HL-60 (cell line): Measurements from ENCODE around the gene MAP2K4.

ENCODE experiments used
- DNase-seq, 2 experiments: peaks; one replicate each; pipeline ENCODE4 v3.0.0-alpha.2; 2010 to 2020; ENCODE audit warnings: low read depth in 1 of 2, low spot score in 1 of 2
- H3K27ac ChIP-seq: fragments of 250-450 bp; sonication (Bioruptor Pico); replicated peaks from 2 replicates; pipeline ENCODE4 v1.5.1; 2020; ENCODE audit warnings: mild to moderate bottlenecking, moderate library complexity
- H3K27me3 ChIP-seq: fragments of 250-450 bp; sonication (Bioruptor Pico); 2 replicates; pipeline ENCODE4 v1.5.1; 2021; ENCODE audit warnings: mild to moderate bottlenecking, moderate library complexity; ENCODE audit not compliant: insufficient read depth, poor library complexity, severe bottlenecking
- H3K4me3 ChIP-seq: replicated peaks from 2 replicates; pipeline ENCODE4 v1.5.1; 2011; ENCODE audit warnings: mild to moderate bottlenecking, control low read depth, low read length; ENCODE audit not compliant: insufficient read depth
- GABPA ChIP-seq: IDR thresholded peaks from 2 replicates; pipeline ENCODE4 v1.6.1; 2012; ENCODE audit warnings: low read depth
- POLR2AphosphoS5 ChIP-seq: IDR thresholded peaks from 2 replicates; pipeline ENCODE4 v1.6.1; 2012; ENCODE audit warnings: low read depth
- SPI1 ChIP-seq: IDR thresholded peaks from 2 replicates; pipeline ENCODE4 v1.6.1; 2012; ENCODE audit warnings: low read depth, mild to moderate bottlenecking, borderline replicate concordance
- TF ChIP-seq, protein P1 (sequence below): IDR thresholded peaks from one replicate; pipeline ENCODE4 v1.5.1; 2011; ENCODE audit warnings: low read length, control low read depth, inconsistent platforms; ENCODE audit not compliant: insufficient read depth
- TF ChIP-seq, protein P2 (sequence below): IDR thresholded peaks from 2 replicates; pipeline ENCODE4 v1.6.1; 2012; ENCODE audit warnings: low read depth; ENCODE audit not compliant: insufficient replicate concordance

Gene MAP2K4

GRCh38 chr17:12053552-12053951 is 32.9 kb downstream of the MAP2K4 start:
- H3K27ac ChIP-seq: no peak overlapping the region
- TF ChIP-seq POLR2AphosphoS5 (no peak), GABPA (no peak), SPI1 (no peak)
- TF ChIP-seq, protein P1, sequence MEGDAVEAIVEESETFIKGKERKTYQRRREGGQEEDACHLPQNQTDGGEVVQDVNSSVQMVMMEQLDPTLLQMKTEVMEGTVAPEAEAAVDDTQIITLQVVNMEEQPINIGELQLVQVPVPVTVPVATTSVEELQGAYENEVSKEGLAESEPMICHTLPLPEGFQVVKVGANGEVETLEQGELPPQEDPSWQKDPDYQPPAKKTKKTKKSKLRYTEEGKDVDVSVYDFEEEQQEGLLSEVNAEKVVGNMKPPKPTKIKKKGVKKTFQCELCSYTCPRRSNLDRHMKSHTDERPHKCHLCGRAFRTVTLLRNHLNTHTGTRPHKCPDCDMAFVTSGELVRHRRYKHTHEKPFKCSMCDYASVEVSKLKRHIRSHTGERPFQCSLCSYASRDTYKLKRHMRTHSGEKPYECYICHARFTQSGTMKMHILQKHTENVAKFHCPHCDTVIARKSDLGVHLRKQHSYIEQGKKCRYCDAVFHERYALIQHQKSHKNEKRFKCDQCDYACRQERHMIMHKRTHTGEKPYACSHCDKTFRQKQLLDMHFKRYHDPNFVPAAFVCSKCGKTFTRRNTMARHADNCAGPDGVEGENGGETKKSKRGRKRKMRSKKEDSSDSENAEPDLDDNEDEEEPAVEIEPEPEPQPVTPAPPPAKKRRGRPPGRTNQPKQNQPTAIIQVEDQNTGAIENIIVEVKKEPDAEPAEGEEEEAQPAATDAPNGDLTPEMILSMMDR: no peak
- TF ChIP-seq, protein P2, sequence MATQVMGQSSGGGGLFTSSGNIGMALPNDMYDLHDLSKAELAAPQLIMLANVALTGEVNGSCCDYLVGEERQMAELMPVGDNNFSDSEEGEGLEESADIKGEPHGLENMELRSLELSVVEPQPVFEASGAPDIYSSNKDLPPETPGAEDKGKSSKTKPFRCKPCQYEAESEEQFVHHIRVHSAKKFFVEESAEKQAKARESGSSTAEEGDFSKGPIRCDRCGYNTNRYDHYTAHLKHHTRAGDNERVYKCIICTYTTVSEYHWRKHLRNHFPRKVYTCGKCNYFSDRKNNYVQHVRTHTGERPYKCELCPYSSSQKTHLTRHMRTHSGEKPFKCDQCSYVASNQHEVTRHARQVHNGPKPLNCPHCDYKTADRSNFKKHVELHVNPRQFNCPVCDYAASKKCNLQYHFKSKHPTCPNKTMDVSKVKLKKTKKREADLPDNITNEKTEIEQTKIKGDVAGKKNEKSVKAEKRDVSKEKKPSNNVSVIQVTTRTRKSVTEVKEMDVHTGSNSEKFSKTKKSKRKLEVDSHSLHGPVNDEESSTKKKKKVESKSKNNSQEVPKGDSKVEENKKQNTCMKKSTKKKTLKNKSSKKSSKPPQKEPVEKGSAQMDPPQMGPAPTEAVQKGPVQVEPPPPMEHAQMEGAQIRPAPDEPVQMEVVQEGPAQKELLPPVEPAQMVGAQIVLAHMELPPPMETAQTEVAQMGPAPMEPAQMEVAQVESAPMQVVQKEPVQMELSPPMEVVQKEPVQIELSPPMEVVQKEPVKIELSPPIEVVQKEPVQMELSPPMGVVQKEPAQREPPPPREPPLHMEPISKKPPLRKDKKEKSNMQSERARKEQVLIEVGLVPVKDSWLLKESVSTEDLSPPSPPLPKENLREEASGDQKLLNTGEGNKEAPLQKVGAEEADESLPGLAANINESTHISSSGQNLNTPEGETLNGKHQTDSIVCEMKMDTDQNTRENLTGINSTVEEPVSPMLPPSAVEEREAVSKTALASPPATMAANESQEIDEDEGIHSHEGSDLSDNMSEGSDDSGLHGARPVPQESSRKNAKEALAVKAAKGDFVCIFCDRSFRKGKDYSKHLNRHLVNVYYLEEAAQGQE: no peak
- no peak for DNase-seq
- no peaks in the 10 kb centered on the region for H3K27me3 ChIP-seq
- H3K4me3 ChIP-seq: no peak overlapping the region

DNA sequence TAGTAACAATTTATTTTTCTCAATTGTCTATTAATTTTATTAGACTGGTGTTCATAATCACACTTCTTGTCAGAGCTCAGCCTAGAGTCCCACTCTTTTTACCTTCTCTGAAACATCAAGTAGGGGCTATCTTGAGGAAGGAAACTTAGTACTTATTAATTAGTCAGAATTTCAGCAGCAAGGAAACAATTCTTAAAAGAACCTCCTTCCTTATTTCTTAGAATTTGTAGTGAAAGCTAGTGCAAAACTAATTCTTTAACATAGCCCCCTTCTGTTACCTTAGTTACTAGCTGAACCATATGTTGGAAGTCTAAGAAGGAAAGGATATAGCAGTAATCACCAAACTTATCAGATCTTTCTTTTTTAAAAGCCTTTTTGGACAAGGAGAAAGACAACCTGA is 35.2 kb downstream of the MAP2K4 start:
- TF ChIP-seq, protein P1: no peak
- no peak for TF ChIP-seq GABPA
- TF ChIP-seq POLR2AphosphoS5: no peak
- no peak for TF ChIP-seq SPI1
- TF ChIP-seq, protein P2: no peak
- Histone ChIP-seq H3K4me3 (no peak overlapping the region), H3K27me3 (no peaks in the 10 kb centered on the region), H3K27ac (no peak overlapping the region)
- DNase-seq: no peak

DNA sequence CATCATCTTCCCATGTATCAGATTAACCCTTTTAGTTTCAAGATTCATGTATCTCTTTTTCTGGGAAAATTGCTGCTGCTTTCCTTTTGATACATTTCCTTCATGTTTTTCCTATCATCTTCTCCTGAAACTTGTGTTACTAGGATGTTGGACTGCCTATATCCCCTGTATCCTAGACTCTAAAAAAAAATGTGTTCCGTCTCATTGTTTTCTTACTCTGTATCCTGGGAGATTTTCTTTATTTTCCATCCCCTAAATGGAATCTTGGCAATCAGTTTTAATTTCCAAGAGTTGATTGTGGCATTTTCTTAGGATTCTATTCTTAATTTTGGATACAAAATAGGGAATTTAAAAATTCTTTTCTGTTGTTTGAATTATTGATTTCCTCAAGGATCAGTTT is 36.8 kb downstream of the MAP2K4 start:
- no peak for DNase-seq
- Histone ChIP-seq H3K27ac (no peak overlapping the region), H3K27me3 (no peaks in the 10 kb centered on the region), H3K4me3 (no peak overlapping the region)
- no peak for TF ChIP-seq SPI1
- TF ChIP-seq, protein P1: no peak
- TF ChIP-seq, protein P2: no peak
